Measurements from ENCODE around the gene GNAO1.

Gene GNAO1

GRCh38 chr16:56399486-56399885, 208.2 kb downstream of the GNAO1 start:
- ATAC-seq, result no peak
- TF ChIP-seq ISL1 (CRISPR knock-in tag; IDR thresholded peaks at IDR 0.05) (no peak), CREB5 (CRISPR knock-in tag; IDR thresholded peaks at IDR 0.05; ENCODE audit: low read depth) (no peak), OSR1 (CRISPR knock-in tag; IDR thresholded peaks at IDR 0.05) (no peak), SNAI2 (CRISPR knock-in tag; IDR thresholded peaks at IDR 0.05) (no peak), ZFP30 (CRISPR knock-in tag; IDR thresholded peaks at IDR 0.05) (no peak), PATZ1 (CRISPR knock-in tag; IDR thresholded peaks at IDR 0.05; ENCODE audit: borderline replicate concordance) (no peak), TCF4 (CRISPR knock-in tag; IDR thresholded peaks at IDR 0.05; ENCODE audit: borderline replicate concordance) (no peak), ESRRG (CRISPR knock-in tag; IDR thresholded peaks at IDR 0.05) (no peak), ZC3H10 (CRISPR knock-in tag; IDR thresholded peaks at IDR 0.05) (no peak), ZNF70 (CRISPR knock-in tag; IDR thresholded peaks at IDR 0.05) (no peak), CSDC2 (CRISPR knock-in tag; IDR thresholded peaks at IDR 0.05) (no peak), ZFP3 (CRISPR knock-in tag; IDR thresholded peaks at IDR 0.05) (no peak), TOX (CRISPR knock-in tag; IDR thresholded peaks at IDR 0.05; ENCODE audit: borderline replicate concordance) (no peak)

- ATAC-seq, result no peak
- TF ChIP-seq CSRNP3 (CRISPR knock-in tag; IDR thresholded peaks at IDR 0.05) (no peak), ARNTL (CRISPR knock-in tag; IDR thresholded peaks at IDR 0.05; ENCODE audit: borderline replicate concordance, low read depth) (no peak), TSHZ2 (CRISPR knock-in tag; IDR thresholded peaks at IDR 0.05) (no peak), GLIS3 (CRISPR knock-in tag; IDR thresholded peaks at IDR 0.05) (no peak), ZNF70 (CRISPR knock-in tag; IDR thresholded peaks at IDR 0.05) (no peak), ZFP30 (CRISPR knock-in tag; IDR thresholded peaks at IDR 0.05) (no peak), PATZ1 (CRISPR knock-in tag; IDR thresholded peaks at IDR 0.05; ENCODE audit: borderline replicate concordance) (no peak), TOX (CRISPR knock-in tag; IDR thresholded peaks at IDR 0.05; ENCODE audit: borderline replicate concordance) (no peak), POU6F1 (CRISPR knock-in tag; IDR thresholded peaks at IDR 0.05; ENCODE audit: borderline replicate concordance, low read depth) (no peak), SNAI2 (CRISPR knock-in tag; IDR thresholded peaks at IDR 0.05) (no peak)
Observed at GRCh38 chr16:56400458-56400857, 209.2 kb downstream of the GNAO1 start.

- no peak for TF ChIP-seq POU6F1 (CRISPR knock-in tag; IDR thresholded peaks at IDR 0.05; ENCODE audit: borderline replicate concordance, low read depth)
- ATAC-seq, result peak; percentile 73
Observed at GRCh38 chr16:56401482-56401881, 210.2 kb downstream of the GNAO1 start.
